HG03521 (cell line): ENCODE data around the gene EP400.

ENCODE experiments used
- ATAC-seq: cut with Tn5 transposase; IDR thresholded peaks from one replicate; pipeline ENCODE4 v1.9.1; 2021; ENCODE audit warnings: mild to moderate bottlenecking, moderate library complexity; ENCODE audit not compliant: unreplicated experiment

Gene EP400

DNA sequence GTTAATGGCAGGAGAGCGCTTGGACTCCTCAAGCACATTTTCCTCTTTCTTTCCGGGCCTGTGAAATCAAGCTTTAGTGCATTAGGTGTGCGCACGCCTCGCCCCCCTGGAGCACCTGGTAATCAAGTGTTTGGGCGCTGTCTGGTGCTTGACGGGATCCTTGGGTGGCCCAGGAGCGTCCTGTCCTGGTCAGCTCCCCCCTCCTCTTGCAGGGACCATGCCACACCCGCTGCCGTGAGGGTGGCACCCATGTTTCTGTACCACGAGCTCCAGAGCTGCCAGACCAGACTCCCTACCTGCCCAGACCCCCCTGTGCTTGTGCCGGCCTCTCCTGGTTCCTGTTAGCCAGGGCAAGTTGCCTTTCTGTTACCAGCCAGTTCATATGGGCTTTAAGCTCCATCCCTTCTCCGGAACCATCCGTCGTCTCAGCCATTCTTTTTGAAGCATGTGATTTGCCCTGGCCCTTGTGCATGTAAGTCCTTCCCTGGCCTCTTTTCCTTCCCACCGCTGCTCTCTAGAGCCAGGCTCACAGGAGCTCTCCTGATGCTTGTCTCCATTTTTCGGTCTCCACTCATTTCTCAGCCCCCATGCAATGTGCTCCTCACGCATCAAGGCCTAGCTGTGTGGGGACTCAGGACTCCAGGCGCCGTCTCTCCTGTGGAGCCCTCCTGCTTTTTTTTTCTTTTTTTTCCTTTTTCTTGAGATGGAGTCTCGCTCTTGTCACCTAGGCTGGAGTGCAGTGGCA lies 66.1 kb downstream of the EP400 start:
- no peak for ATAC-seq

DNA sequence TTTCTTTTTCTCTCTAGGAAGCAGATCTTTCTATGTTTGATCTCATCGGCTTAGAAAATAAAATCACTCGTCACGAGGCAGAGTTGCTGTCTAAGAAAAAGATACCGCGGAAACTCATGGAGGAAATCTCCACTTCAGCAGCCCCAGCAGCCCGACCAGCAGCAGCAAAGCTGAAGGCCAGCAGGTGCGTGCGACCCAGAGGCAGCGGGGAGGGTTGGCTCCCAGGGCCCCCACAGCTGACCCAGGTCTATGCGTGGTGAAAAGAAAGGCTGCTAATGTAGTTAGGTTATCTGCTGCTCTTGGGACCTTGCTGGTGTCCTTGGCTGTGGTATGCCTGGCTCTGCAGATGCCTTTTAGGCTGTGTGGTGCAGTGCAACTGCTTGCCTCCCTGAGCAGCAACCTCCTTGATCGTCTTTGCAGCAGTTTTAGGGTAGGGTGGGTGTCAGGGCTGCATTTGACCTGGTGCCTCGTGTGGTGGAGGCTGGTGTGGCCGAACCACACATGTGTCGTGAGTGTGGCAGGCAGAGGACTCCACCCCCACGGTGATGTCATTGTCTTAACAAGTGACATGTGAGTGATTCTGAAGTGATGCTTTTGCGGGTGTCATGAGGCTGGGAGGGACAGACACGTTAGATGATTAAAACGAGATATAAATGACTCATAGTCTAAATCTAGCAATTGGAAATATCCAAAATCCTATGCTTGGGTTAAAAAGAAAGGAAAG lies 68.6 kb downstream of the EP400 start:
- ATAC-seq: no peak

DNA sequence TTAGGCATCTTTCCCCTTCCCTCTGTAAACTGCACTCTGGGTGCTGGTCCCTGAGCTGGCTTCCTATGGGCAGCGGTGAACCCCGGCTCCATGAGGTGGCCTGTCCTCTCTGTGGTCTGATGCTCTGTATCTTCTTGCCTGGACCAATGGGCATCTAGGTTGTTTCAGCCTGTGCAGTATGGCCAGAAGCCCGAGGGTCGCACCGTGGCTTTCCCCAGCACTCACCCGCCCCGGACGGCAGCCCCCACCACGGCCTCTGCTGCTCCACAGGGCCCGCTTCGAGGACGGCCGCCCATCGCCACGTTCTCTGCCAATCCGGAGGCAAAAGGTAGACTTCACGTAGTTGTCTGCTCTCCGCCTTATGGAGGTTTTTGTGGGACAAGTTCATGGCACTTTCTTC lies 70.1 kb downstream of the EP400 start:
- ATAC-seq: no peak

DNA sequence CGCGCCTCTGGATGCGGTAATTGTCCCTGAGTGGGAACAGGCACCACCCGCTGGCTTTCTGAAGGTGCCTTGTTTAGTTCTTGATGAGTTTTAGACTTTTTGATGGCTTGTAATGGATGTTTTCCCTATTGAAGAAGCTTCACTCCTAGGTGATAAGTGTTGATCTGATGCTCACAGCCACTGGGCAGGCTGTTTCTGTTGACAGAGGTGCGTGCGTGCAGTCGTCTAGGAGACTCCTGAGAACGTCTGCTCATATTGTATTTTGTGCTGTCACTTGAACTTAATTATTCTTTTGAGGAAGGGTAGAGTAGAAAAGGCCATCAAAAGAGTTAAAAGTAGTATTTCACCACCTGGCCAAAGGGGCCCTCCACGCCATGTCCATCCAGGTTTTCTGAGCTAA lies 70.5 kb downstream of the EP400 start:
- ATAC-seq: no peak

DNA sequence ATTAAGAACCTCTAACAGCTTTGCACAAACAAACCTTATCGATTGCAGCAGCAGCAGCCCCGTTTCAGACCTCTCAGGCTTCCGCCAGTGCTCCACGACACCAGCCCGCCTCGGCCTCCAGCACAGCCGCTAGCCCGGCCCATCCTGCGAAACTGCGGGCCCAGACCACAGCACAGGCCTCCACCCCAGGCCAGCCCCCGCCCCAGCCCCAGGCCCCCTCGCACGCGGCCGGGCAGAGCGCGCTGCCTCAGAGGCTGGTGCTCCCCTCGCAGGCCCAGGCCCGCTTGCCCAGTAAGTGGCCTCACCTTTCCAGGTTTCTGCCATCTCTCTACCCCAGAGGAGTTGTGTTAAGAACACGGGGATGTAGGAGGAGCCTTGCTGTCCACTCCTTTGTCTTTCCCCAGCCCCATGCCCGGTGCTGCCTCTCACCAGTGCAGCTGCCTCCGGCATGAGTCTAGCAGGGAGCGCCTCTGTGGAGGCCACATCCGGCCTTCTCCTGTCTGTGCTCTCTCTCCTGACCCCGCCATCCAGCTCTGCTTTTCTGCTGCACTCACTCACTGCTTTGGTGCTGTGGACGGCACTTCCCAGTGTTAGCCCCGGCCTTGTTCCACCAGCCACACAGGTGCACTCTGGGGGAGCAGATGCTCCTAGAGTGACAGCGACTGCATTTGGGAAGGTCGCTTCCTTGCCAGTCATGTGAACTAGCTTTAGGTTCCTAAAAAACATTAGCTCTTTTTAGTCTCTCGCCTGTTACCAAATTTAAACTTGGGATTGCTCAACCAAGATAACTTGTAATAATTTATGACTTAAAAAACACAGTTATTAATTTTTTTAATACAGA lies 71.5 kb downstream of the EP400 start:
- ATAC-seq: no peak

DNA sequence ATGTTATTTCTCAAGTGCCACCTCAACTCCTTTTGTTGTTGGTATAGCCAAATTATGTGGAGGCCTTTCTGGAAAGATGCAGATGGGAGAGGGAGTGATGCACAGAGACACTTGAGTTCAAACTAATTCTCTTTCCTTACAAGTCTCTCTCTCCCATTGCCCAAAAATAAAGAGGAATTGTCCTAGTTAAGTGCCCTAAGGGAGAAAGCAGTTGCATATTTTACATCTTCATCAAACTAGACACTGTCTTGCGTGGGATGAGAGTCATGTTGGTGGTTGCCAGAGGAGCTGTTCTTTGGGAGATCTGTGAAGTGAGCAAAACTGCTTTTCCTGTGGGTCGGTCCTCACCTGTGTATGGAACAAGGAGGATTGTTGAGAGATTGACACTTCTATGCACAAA lies 72.2 kb downstream of the EP400 start:
- ATAC-seq: no peak

DNA sequence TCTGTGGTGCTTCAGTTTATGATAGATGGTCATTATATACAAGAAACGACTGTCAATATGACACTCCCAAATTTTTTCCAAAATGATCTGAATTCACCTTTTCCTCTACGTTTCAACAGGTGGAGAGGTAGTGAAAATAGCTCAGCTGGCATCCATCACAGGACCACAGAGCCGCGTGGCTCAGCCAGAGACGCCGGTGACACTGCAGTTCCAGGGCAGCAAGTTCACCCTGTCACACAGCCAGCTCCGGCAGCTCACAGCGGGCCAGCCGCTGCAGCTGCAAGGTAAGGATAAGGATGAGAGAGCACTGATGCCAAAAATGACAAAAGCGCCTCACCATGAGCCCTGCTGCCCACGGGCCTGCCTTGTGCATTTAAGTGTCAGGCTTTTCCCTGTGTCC lies 73.9 kb downstream of the EP400 start:
- no peak for ATAC-seq

DNA sequence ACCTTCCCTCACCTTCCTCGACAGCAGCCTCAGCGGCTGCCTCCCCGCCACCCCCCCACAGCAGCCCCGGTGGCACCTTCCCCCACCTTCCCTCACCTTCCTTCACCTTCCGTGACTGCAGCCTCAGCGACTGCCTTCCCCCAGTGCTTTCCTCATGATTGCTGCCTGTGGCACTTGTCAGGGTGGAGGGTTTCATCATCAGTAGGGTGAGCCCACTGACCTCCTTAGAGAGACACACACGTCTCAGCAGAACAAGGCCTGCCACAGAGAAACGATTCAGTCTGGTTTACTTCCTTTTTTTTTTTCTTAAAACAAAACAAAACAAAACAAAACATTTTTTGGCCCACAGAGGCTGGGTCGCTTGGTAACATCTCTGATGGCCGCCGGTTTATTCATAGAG lies 75.0 kb downstream of the EP400 start:
- no peak for ATAC-seq

DNA sequence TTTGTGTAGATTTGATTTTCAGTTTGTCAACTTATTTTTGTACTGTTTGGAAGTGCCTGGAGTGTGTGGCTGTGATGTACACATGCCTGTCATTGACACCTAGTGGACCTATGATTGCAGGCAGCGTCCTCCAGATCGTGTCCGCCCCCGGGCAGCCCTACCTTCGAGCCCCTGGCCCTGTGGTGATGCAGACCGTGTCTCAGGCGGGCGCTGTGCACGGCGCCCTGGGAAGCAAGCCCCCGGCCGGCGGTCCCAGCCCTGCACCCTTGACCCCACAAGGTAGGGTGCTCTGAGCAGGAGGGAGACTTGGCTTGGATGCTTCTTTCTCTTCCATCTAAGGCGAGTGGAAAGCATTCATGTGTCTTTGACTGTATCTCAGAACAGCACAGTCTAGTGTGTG lies 75.8 kb downstream of the EP400 start:
- ATAC-seq: no peak

DNA sequence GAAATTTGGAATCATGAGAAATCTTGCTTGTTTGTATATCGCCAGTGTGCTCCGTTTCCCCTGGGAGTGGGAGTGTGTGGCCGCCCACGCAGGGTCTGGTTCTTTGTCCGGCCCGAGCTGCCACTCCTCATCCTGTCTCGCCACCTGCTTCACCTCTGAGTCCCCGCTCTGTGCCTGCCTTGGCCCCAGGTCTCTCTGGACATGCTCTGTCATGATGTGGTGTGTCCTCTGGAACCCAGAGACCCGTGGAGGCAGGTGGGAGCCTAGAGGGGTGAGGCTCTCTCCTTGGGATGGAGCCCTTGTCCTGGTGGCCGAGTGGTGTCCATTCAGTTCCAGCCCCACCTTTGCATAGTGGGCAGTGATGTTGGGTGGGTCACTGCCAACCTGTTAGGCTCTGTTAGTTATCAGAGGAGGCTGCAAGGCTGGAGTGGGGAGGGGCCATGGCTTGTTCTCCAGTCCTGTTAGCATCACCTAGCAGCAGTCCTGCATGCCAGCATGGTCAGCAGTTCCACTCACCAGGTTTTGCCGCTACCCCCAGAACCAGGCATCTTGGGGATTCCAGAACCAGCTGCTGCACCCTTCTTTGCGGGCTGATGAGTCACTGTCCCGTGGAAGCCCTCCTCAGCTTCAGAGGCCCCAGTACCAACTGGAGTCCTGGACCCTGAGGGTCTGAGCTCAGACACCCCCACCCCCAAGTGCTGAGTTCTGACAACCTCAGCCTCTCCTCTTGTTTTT lies 76.5 kb downstream of the EP400 start:
- ATAC-seq: no peak

DNA sequence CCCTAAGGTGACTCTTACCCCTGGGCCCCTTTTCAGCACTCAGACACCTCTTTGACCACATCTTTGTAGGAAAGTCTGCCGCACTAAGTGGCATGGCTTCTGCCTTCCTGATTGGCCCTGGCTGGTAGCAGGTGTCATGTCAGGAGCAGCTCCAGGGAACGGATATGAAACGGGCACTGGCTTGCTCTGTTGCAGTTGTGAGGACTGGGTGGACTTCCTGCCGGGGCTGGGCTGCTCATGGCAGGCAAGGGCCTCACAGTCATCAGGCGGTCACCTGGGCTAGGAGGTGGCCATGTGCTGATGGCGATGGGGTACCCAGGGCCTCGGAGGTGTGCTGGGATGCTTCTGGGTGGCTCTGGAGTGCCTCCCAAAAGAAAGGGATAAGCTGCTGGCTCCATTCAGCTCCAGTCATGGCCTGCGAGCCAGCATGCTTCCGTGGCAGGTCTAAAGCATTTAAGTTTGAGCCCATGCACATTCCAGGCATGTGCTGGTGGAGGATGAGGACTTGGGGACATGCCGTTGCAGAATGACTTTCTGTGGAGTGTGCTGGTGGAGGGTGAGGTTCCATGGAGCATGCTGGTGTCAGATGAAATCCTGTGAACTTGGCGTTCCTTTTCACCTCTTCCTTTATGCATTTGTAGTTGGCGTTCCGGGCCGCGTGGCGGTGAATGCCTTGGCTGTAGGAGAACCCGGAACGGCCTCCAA lies 77.2 kb downstream of the EP400 start:
- no peak for ATAC-seq

DNA sequence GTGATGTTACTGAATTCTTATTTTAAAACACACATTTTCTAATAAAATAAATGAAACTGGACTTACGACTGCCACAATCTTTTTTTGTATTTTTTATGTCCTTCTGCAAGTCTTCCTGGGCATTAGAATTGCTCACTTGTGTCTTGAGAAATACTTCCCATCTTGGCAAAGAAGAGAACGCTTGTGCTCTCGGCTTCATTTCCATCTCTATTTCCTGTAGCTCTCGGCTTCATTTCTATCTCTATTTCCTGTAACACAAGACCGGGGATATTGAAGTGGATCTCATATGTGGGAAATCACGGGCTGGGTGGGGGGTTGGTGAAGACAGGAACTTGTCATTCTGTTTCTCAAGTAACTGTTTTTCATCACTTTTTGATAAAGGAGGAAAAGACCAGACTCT lies 77.9 kb downstream of the EP400 start:
- no peak for ATAC-seq

DNA sequence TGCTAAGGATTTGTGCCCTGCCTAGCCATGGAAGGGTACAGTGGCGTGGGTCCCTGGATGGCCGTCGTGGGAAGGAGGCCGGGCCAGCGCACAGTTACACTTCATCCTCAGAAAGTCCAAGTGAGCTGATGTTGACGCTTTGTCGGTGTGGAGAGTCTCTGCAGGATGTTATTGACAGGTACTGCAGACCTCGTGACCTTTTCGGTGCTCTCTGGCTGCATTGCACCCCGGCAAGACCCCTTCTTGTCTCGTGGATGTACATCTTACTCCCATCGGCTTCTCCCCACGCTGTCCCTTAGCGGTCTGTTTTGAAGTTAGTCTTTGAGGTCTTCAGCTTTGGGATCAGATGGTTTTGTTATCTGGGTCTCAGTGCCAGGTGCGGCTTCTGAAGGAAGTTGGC lies 78.4 kb downstream of the EP400 start:
- no peak for ATAC-seq

DNA sequence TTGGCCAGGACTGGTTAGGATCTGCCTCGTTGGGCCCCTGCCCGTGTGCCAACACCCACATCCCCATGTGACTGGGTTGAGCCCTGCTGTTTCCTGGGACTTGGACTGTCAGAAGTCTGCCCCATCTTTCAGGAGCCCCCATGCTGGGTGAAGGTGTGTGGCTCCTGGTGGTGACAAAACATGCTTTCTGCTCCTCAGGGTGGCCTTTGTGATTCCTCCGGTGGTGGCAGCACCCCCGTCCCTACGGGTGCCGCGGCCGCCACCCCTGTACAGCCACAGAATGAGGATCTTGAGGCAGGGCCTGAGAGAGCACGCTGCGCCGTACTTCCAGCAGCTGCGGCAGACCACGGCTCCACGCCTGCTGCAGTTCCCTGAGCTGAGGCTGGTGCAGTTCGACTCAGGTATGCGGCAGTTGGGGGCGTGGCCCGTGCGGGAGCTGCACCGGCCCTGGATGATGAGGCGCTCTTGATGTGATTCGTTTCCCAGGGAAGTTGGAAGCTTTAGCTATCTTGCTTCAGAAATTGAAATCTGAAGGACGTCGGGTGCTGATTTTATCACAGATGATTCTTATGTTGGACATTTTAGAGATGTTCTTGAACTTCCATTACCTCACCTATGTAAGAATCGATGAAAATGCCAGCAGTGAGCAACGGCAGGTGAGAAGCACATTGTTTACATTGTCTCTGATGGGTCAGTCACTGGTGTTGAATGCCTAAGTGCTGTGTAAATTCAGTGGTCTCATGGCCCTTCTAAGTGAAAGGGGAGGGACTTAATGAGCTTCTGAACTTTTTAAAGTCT lies 80.0 kb downstream of the EP400 start:
- no peak for ATAC-seq

DNA sequence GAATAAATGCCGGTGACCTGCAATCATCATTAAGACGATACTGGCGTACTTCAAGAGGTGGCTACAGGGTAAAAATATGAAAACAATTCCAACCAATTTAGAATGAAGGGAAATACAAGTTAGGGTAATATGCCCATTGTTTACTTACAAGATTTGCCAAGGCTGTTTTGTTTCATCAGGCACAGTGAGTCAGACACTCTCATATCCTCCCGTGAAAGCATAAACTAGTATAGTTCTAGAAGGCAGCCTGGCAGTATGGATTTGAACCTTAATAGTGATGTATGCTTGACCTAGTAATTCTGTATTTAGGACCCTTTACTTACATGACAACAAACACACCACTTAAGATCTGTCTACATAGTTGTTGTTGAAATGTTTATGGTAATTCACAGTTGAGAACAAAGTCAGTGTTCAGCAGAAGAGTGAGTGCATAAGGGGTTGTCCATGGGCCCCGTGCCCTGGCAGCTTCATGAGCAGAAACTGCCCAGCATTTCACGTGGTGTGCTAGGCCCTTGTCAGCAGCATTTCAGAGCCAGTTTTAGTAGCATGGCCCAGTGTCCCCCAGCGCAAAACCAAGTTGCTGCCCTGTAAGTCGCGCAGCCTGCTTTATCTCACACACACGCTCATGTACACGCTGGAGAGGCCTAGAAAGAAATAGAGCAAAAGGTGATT lies 80.8 kb downstream of the EP400 start:
- ATAC-seq: no peak

DNA sequence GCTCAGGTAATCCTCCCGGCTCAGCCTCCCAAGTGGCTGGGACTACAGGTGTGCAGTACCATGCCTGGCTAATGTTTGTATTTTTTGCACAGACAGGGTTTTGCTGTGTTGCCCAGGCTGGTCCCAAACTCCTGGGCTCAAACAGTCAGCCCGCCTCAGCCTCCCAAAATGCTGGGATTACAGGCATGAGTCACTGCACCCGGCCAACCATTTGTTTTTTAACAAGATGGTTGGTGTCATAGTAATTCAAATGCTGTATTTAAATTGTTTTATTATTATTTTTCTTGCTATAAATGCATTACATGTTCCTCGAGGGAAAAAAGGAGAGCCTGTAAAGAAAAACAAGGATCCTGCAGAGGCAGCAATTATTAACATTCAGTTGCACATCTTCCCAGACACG lies 83.9 kb downstream of the EP400 start:
- no peak for ATAC-seq

DNA sequence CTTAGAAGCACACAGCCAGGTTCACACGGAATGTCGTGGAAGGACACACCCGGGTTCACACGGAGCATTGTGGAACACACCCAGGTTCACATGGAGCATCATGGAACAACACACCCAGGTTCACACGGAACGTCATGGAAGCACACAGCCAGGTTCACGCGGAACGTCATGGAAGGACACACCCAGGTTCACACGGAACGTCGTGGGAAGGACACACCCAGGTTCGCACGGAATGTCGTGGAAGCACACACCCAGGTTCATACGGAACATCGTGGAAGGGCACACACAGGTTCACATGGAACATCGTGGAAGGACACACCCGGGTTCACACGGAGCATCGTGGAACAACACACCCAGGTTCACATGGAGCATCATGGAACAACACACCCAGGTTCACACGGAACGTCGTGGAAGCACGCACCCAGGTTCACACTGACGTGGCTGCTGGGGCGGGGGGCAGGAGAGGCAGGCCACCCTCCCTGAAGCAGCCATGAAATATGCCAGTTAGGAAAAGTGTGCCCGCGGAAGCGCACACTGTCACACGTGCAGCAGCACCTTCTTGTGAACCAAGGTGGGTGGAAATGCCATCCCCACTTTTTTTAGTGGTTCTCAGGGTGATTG lies 86.4 kb downstream of the EP400 start:
- no peak for ATAC-seq

DNA sequence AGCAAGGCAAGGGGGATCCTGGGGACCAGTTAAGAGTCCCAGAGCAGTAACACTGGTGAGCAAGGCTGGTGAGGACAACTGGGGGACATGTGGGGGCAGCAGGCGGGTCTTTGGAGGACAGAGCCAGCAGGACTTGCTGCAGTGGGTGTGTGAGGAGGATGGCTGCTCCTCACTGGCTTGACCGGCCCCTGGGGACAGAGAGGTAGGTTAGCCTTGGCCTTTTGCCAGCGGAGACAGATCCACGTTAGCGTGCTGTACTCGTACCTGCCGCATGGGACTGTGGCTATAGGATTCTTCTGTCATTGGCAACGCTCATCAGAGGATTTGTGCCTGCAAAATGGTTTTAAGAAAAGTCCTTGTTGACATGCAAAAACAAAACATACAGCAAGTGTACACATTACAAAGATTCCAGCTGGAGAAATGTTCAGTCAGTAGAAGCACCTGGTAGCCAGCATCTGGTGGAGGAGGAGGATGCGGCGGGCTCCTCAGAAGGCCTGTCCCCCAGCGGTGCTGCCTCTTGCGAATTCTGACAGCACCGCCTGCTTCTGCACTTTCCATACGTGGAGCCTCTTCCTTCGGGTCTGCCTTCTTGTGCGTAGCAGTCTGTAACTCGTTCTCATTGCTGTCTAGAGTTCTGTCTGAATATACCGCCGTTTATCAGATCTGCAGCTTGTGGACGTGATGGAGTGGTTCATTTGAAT lies 91.3 kb downstream of the EP400 start:
- no peak for ATAC-seq
